SIG-M5 treated with dmso at 0.1 percent for 504 hours (cell line): ENCODE data around the gene OLFM1.
A peak's percentile ranks its signal among the peaks of the same experiment; 100 is the strongest.
"Not testable (repeated sequence)": the region's sequence is repeated elsewhere in the genome, so short reads cannot be mapped to it uniquely, and the experiment has no call there.

ENCODE experiments used
- DNase-seq: peaks from one replicate; lab custom pipeline; 2025; ENCODE audit not compliant: unreplicated experiment; lab: John Stamatoyannopoulos, UW

Gene OLFM1

GRCh38 chr9:135149901-135150300, 62.4 kb downstream of the OLFM1 start:
- DNase-seq: not testable (repeated sequence)

- DNase-seq: no peak
These were observed 63.5 kb downstream of the OLFM1 start for GRCh38 chr9:135150981-135151380.

DNA sequence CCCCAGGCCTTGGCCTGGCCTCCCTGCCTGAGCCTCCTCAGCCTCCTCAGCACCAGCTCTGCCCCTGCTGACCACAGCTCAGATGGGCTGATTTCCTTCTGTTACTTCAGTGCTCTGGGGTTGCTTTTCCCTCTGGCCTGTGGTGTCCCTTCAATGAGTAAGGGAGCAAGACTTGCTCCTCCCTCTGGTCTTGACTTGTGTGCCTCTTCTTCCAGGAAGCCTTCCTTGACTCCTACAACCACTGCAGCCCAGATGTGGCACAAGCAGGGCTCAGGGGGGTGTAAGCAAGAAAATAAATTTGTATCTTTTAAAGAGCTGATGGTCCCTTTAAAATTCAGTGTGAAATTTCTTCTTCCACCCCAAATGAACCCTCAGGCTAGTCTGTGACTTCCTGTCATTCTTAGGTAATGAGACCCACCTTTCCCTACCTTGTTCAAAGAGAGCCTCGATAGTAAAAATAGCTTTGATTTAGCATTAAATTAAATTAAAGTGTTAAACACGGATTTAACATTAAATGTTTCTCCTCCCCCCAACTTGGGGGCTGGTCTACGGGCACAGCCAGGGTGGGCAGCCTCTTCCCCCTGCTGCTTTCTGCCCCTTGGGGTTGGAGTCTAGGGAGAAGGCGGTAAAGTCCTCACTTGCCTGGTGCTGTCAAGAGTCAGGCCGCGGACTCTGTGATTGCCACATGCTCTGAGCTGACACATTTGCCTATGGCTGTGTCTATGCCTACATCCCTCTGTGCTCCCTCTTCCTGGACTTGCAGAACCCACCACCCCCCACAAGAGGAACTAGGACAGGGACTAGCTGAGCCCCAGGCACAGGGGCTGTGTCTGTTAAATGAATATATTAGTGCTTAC, 64.5 kb downstream of the OLFM1 start:
- DNase-seq: no peak

GRCh38 chr9:135152614-135153334, 65.3 kb downstream of the OLFM1 start:
- peak; percentile 1 for DNase-seq

DNA sequence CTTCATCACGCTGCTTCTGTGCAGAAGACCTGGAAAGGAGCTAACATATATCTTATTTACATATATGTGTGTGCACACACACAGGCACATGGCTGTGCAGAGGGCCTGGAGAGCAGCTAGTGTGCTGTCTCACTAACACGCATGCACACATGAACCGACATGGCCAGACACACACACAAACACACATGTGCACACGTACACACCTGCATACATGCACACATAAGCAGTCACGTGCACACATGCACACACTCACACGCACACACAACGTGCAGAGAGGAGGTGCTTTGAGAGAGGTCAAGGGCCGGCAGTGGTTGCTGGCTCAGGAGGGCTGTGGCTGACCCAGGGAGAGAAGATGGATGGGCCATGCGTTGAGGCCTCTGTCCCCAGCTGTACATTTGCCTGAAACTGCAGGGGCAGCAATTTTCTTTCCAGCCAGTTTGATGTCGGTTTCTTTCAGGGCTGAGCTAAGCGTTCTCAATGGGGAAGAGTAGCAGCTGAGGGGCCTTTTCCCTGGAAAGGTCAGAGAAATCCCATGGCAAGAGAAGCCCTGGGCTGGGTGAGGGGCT, 66.7 kb downstream of the OLFM1 start:
- no peak for DNase-seq

GRCh38 chr9:135155396-135155795, 67.9 kb downstream of the OLFM1 start:
- DNase-seq: no peak

GRCh38 chr9:135156525-135157510, 69.3 kb downstream of the OLFM1 start:
- DNase-seq: peak; percentile 2

DNA sequence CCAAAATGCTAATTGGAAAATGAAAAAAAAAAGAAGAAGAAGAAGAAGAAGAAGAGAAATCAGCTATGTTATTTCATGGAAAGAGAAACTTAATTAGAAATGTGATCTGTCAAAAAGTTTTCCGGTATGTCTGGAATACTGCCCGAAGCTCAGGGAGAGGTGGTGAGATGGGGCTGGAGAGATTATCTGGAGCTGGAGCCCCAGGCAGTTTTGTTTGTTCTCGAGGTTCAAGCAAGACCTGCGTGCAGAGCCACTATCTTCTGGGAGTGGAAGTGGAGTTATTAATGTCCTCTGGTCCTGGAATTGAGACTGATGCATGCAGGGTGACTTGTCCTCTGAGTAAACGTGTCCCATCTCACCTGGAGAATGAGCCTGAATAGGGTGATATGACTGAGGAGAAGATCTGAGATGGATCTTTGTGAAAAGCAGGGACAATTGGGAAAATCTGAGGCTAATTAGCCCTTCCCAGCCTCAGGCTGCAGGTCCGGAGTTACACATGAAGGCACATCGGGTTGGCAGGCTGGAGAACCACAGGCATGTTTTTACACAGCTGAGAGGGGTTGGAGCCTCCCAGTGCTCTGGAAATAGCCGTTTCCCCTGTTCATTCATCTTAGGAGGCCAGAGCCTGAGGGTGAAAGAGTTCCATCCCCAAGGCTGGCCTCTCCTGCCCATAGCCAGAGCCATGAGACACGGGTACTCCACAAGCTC, 70.5 kb downstream of the OLFM1 start:
- DNase-seq: no peak

- DNase-seq: no peak
These were observed 71.1 kb downstream of the OLFM1 start for GRCh38 chr9:135158564-135158937.

GRCh38 chr9:135159801-135160200, 72.3 kb downstream of the OLFM1 start:
- DNase-seq: no peak

- no peak for DNase-seq
These were observed 73.4 kb downstream of the OLFM1 start for GRCh38 chr9:135160862-135161261.

GRCh38 chr9:135162599-135162998, 75.1 kb downstream of the OLFM1 start:
- DNase-seq: not testable (repeated sequence)

DNA sequence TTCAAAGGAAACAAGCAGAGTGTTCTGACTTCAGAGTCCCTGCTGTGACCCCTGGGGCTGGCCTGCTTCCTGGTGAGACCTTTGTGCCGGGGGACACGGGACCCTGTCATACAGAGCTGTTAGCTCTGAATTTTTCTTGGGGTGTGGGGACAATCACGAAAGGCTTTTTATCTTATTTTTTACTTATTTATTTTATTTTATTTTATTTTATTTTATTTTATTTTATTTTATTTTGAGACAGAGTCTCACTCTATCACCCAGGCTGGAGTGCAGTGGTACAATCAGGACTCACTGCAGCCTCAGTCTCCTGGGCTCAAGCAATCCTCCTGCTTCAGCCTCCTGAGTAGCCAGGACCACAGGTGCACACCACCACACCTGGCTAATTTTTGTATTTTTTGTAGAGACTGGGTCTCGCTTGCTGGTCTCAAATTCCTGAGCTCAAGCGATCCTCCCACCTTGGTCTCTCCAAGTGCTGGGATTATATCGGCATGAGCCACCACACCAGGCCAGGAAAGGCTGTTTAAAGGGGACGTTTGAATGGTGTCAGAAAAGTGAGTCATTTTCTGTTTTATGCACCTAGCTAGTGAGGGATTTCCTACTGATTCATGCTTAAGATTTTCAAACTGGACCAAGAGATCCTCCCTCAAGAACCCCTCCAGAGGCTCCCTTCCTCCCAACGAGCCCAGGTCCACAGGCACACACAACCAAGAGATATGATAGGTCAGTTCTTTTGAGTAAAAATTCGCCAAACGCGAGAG, 75.7 kb downstream of the OLFM1 start:
- no peak for DNase-seq

DNA sequence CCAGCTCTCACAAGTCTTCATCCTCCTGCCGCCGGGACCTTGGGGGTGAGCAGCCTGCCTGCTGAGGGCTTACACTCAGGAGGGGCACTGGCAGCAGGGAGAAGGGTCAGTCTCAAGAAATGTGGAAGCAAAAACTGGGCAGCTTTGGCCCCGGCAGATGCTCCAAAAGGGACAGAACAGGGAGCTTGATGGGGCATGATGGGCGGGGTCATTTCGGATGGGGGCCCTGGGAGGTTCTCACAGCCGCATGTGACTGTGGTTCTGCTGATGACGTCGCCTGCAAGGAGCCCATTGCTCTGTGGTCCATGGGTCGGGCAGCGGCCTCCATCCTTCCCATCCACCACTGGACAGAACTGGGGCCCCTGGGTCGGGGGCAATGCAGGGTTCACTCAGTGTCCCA, 76.6 kb downstream of the OLFM1 start:
- no peak for DNase-seq

GRCh38 chr9:135165003-135165711, 77.7 kb downstream of the OLFM1 start:
- DNase-seq: no peak

GRCh38 chr9:135165756-135166519, 78.5 kb downstream of the OLFM1 start:
- DNase-seq: no peak

GRCh38 chr9:135166565-135166964, 79.1 kb downstream of the OLFM1 start:
- no peak for DNase-seq

GRCh38 chr9:135167356-135167755, 79.9 kb downstream of the OLFM1 start:
- DNase-seq: no peak
